MCF 10A (cell line): Measurements from ENCODE around the gene GPR153. TPM values are rescaled to one million over a fixed set of nuclear protein-coding genes. Genes with fewer than 3 reads are reported as not detected.

Experiments
- BruUV-seq: library from RNA; stranded (reverse); fragments of 400-500 nt; replicated peaks from 2 replicates; lab custom pipeline; 2021; lab: Mats Ljungman, UMichigan
- CTCF ChIA-PET: fragments of 300-600 bp; sonication (Branson Sonifier 250); formaldehyde crosslinking; extraction: SDS; loops from one replicate; lab custom pipeline; 2021; ENCODE audit warnings: antibody characterized with exemption, inconsistent platforms; lab: Yijun Ruan, JAX
- POLR2A ChIA-PET: fragments of 300-600, 350-650 bp; sonication (Branson Sonifier 250); formaldehyde crosslinking; extraction: SDS; loops from one replicate; lab custom pipeline; 2020; ENCODE audit warnings: antibody characterized with exemption, inconsistent platforms; lab: Yijun Ruan, JAX
- DNase-seq: peaks from one replicate; pipeline ENCODE4 v3.0.0-alpha.2; 2018; ENCODE audit not compliant: unreplicated experiment
- H3K27ac Mint-ChIP-seq: one replicate; pipeline ENCODE4 v1.8.0; 2022; ENCODE audit warnings: mild to moderate bottlenecking, low read depth, mixed read lengths; ENCODE audit not compliant: unreplicated experiment
- H3K27me3 Mint-ChIP-seq: one replicate; pipeline ENCODE4 v1.8.0; 2022; ENCODE audit warnings: mixed read lengths; ENCODE audit not compliant: insufficient read depth, unreplicated experiment
- H3K36me3 Mint-ChIP-seq: one replicate; pipeline ENCODE4 v1.8.0; 2022; ENCODE audit warnings: mild to moderate bottlenecking, moderate library complexity, mixed read lengths; ENCODE audit not compliant: insufficient read depth, unreplicated experiment
- H3K4me1 Mint-ChIP-seq: one replicate; pipeline ENCODE4 v1.8.0; 2022; ENCODE audit warnings: mixed read lengths; ENCODE audit not compliant: insufficient read depth, unreplicated experiment
- H3K4me3 Mint-ChIP-seq: one replicate; pipeline ENCODE4 v1.8.0; 2022; ENCODE audit warnings: mild to moderate bottlenecking, moderate library complexity, mixed read lengths; ENCODE audit not compliant: unreplicated experiment
- H3K9me3 Mint-ChIP-seq: one replicate; pipeline ENCODE4 v1.8.0; 2022; ENCODE audit warnings: mixed read lengths; ENCODE audit not compliant: unreplicated experiment
- CTCF ChIP-seq: fragments of 200-600 bp; IDR thresholded peaks from one replicate; pipeline ENCODE4 v1.8.0; 2022; ENCODE audit warnings: antibody characterized with exemption, mild to moderate bottlenecking; ENCODE audit not compliant: unreplicated experiment
- intact Hi-C: fragments of 100-400 bp; cut with micrococcal nuclease; formaldehyde crosslinking; loops from 2 replicates; pipeline ENCODE4 v1.14.1; 2022
- total RNA-seq: library from RNA; stranded (reverse); gene quantifications from 2 replicates; pipeline ENCODE4 v1.2.3, GENCODE V29; 2022

GPR153 gene
- total RNA-seq, 1 experiment from 2014 or later = 5.0 TPM

- no peak for TF ChIP-seq CTCF
- intact Hi-C loops = no loop called here
- POLR2A ChIA-PET = interaction anchor here (0.5 to 0.6 kb wide), 2 partner anchors 132 to 838 kb away, joined by 3 to 4 read pairs; no protein-coding TSS in a partner anchor
- H3K4me1 Mint-ChIP-seq = peaks cover 12% of the 10 kb centered on the region
- H3K27me3 Mint-ChIP-seq = no peaks in the 10 kb centered on the region
- no peaks in the 10 kb centered on the region for H3K9me3 Mint-ChIP-seq
- H3K36me3 Mint-ChIP-seq = peaks cover 9% of the 10 kb centered on the region
- no peak for DNase-seq
- no peak overlapping the region for H3K27ac Mint-ChIP-seq
- no TSS peak for BruUV-seq
- H3K4me3 Mint-ChIP-seq = peak overlapping the region; percentile 63
- CTCF ChIA-PET = interaction anchor here (1.0 to 5.8 kb wide), 2 partner anchors 14 to 84 kb away, joined by 5 to 52 read pairs; no protein-coding TSS in a partner anchor
Observed at GRCh38 chr1:6260433-6260934, 414 bp downstream of the GPR153 start.

GRCh38 chr1:6259491-6260362 lies 1.2 kb downstream of the GPR153 start:
- no TSS peak for BruUV-seq
- no peaks in the 10 kb centered on the region for H3K27me3 Mint-ChIP-seq
- no peaks in the 10 kb centered on the region for H3K9me3 Mint-ChIP-seq
- H3K4me3 Mint-ChIP-seq = peak overlapping the region; percentile 63
- POLR2A ChIA-PET = interaction anchor here (0.6 to 0.7 kb wide), 2 partner anchors 87 to 837 kb away, joined by 3 to 4 read pairs; no protein-coding TSS in a partner anchor
- no peak overlapping the region for H3K27ac Mint-ChIP-seq
- DNase-seq = peak; percentile 87
- CTCF ChIA-PET = interaction anchor here (0.6 to 5.8 kb wide), 5 partner anchors 14 to 140 kb away, joined by 3 to 52 read pairs (median 4); no protein-coding TSS in a partner anchor
- H3K4me1 Mint-ChIP-seq = peaks cover 12% of the 10 kb centered on the region
- no peak for TF ChIP-seq CTCF
- H3K36me3 Mint-ChIP-seq = peaks cover 9% of the 10 kb centered on the region
- intact Hi-C loops = no loop called here

- no peak for TF ChIP-seq CTCF
- ChIA-PET CTCF (interaction anchor here (0.6 to 5.8 kb wide), 4 partner anchors 13 to 200 kb away, joined by 3 to 52 read pairs (median 4); no protein-coding TSS in a partner anchor), POLR2A (interaction anchor here (0.9 kb wide), 1 partner anchor 9 kb away, joined by 3 read pairs; no protein-coding TSS in a partner anchor)
- peaks cover 12% of the 10 kb centered on the region for H3K4me1 Mint-ChIP-seq
- H3K9me3 Mint-ChIP-seq = no peaks in the 10 kb centered on the region
- peak; percentile 80 for DNase-seq
- no TSS peak for BruUV-seq
- H3K36me3 Mint-ChIP-seq = peaks cover 2% of the 10 kb centered on the region
- no peaks in the 10 kb centered on the region for H3K27me3 Mint-ChIP-seq
- intact Hi-C loops = no loop called here
- H3K4me3 Mint-ChIP-seq = peak overlapping the region; percentile 63
- no peak overlapping the region for H3K27ac Mint-ChIP-seq
Observed at GRCh38 chr1:6258675-6259074, 2.2 kb downstream of the GPR153 start.
